ENCODE measurements around the gene COL23A1. TPM values are rescaled to one million over a fixed set of nuclear protein-coding genes. Genes with fewer than 3 reads are reported as not detected.

COL23A1 gene
- total and polyA plus RNA-seq, 5 donors from 2014 or later = not detected

- Mint-ChIP-seq H3K27me3 (peaks cover 7% of the 10 kb centered on the region), H3K4me3 (no peak overlapping the region), H3K9me3 (peaks cover 0 to 10% (median 2%) of the 10 kb centered on the region in 7 donors), H3K27ac (no peak overlapping the region), H3K4me1 (no peaks in the 10 kb centered on the region), H3K36me3 (no peaks in the 10 kb centered on the region)
- Histone ChIP-seq H3K36me3 (ENCODE audit: control insufficient read depth, insufficient read depth, low read length) (no peaks in the 10 kb centered on the region), H3K4me3 (ENCODE audit: low read depth, low read length) (no peak overlapping the region), H3K9me3 (ENCODE audit: control insufficient read depth in 2 of 2, low read length in 2 of 2) (no peaks in the 10 kb centered on the region), H3K27me3 (ENCODE audit: control insufficient read depth, insufficient read depth, low read length) (no peaks in the 10 kb centered on the region), H3K27ac (ENCODE audit: insufficient read depth, low read length, poor library complexity, severe bottlenecking) (no peak overlapping the region), H3K4me1 (ENCODE audit: control insufficient read depth, insufficient read depth, low read length, poor library complexity, severe bottlenecking) (no peaks in the 10 kb centered on the region)
- DNase-seq = no peak
- ATAC-seq (ENCODE audit: low read depth in 2 of 2) = no peak
Measured at GRCh38 chr5:178411083-178411482, 179.1 kb downstream of the COL23A1 start.

- Mint-ChIP-seq H3K4me1 (no peaks in the 10 kb centered on the region), H3K27ac (no peak overlapping the region)
- no peaks in the 10 kb centered on the region for H3K9me3 ChIP-seq (ENCODE audit: control insufficient read depth in 2 of 2, low read length in 2 of 2)
Measured at GRCh38 chr5:178407646-178408045, 182.5 kb downstream of the COL23A1 start.

GRCh38 chr5:178404987-178405386, 185.2 kb downstream of the COL23A1 start:
- ATAC-seq (ENCODE audit: low read depth in 2 of 2) = no peak
- no peak overlapping the region for H3K27ac ChIP-seq (ENCODE audit: insufficient read depth, low read length, poor library complexity, severe bottlenecking)
- H3K4me3 ChIP-seq (ENCODE audit: low read depth, low read length) = no peak overlapping the region
- H3K9me3 Mint-ChIP-seq = peaks cover 0 to 12% (median 5%) of the 10 kb centered on the region in 7 donors
- H3K4me1 ChIP-seq (ENCODE audit: control insufficient read depth, insufficient read depth, low read length, poor library complexity, severe bottlenecking) = no peaks in the 10 kb centered on the region
- H3K9me3 ChIP-seq (ENCODE audit: control insufficient read depth in 2 of 2, low read length in 2 of 2) = no peaks in the 10 kb centered on the region
- no peak for DNase-seq
- H3K4me3 Mint-ChIP-seq = no peak overlapping the region
- H3K27me3 Mint-ChIP-seq = peaks cover 10% of the 10 kb centered on the region
- H3K4me1 Mint-ChIP-seq = no peaks in the 10 kb centered on the region
- no peaks in the 10 kb centered on the region for H3K36me3 ChIP-seq (ENCODE audit: control insufficient read depth, insufficient read depth, low read length)
- H3K27me3 ChIP-seq (ENCODE audit: control insufficient read depth, insufficient read depth, low read length) = no peaks in the 10 kb centered on the region
- H3K27ac Mint-ChIP-seq = no peak overlapping the region
- no peaks in the 10 kb centered on the region for H3K36me3 Mint-ChIP-seq

More at GRCh38 chr5:178407646-178408045, 182.5 kb downstream of the COL23A1 start:
- Mint-ChIP-seq H3K9me3 (peaks cover 0 to 12% (median 5%) of the 10 kb centered on the region in 7 donors), H3K27me3 (peaks cover 11% of the 10 kb centered on the region), H3K4me3 (no peak overlapping the region), H3K36me3 (no peaks in the 10 kb centered on the region)
- H3K36me3 ChIP-seq (ENCODE audit: control insufficient read depth, insufficient read depth, low read length) = no peaks in the 10 kb centered on the region
- no peaks in the 10 kb centered on the region for H3K4me1 ChIP-seq (ENCODE audit: control insufficient read depth, insufficient read depth, low read length, poor library complexity, severe bottlenecking)
- no peak overlapping the region for H3K27ac ChIP-seq (ENCODE audit: insufficient read depth, low read length, poor library complexity, severe bottlenecking)
- DNase-seq (no peak), ATAC-seq (ENCODE audit: low read depth in 2 of 2) (no peak)
- no peaks in the 10 kb centered on the region for H3K27me3 ChIP-seq (ENCODE audit: control insufficient read depth, insufficient read depth, low read length)
- H3K4me3 ChIP-seq (ENCODE audit: low read depth, low read length) = no peak overlapping the region

GRCh38 chr5:178403956-178404600, 186.1 kb downstream of the COL23A1 start:
- H3K36me3 ChIP-seq (ENCODE audit: control insufficient read depth, insufficient read depth, low read length) = no peaks in the 10 kb centered on the region
- no peak for DNase-seq
- H3K4me3 Mint-ChIP-seq = no peak overlapping the region
- H3K4me1 ChIP-seq (ENCODE audit: control insufficient read depth, insufficient read depth, low read length, poor library complexity, severe bottlenecking) = no peaks in the 10 kb centered on the region
- H3K27me3 ChIP-seq (ENCODE audit: control insufficient read depth, insufficient read depth, low read length) = no peaks in the 10 kb centered on the region
- no peak overlapping the region for H3K27ac ChIP-seq (ENCODE audit: insufficient read depth, low read length, poor library complexity, severe bottlenecking)
- H3K27ac Mint-ChIP-seq = no peak overlapping the region
- no peaks in the 10 kb centered on the region for H3K36me3 Mint-ChIP-seq
- no peaks in the 10 kb centered on the region for H3K4me1 Mint-ChIP-seq
- no peak overlapping the region for H3K4me3 ChIP-seq (ENCODE audit: low read depth, low read length)
- no peaks in the 10 kb centered on the region for H3K9me3 ChIP-seq (ENCODE audit: control insufficient read depth in 2 of 2, low read length in 2 of 2)
- no peak for ATAC-seq (ENCODE audit: low read depth in 2 of 2)
- peaks cover 0 to 12% (median 5%) of the 10 kb centered on the region in 7 donors for H3K9me3 Mint-ChIP-seq
- peaks cover 7% of the 10 kb centered on the region for H3K27me3 Mint-ChIP-seq

- H3K36me3 ChIP-seq (ENCODE audit: control insufficient read depth, insufficient read depth, low read length) = no peaks in the 10 kb centered on the region
- H3K27ac ChIP-seq (ENCODE audit: insufficient read depth, low read length, poor library complexity, severe bottlenecking) = no peak overlapping the region
- Mint-ChIP-seq H3K4me1 (no peaks in the 10 kb centered on the region), H3K27ac (no peak overlapping the region), H3K27me3 (peaks cover 6% of the 10 kb centered on the region), H3K36me3 (no peaks in the 10 kb centered on the region), H3K9me3 (peaks cover 0 to 12% (median 5%) of the 10 kb centered on the region in 7 donors), H3K4me3 (no peak overlapping the region)
- no peaks in the 10 kb centered on the region for H3K27me3 ChIP-seq (ENCODE audit: control insufficient read depth, insufficient read depth, low read length)
- H3K4me3 ChIP-seq (ENCODE audit: low read depth, low read length) = no peak overlapping the region
- ATAC-seq (ENCODE audit: low read depth in 2 of 2) (no peak), DNase-seq (no peak)
- H3K9me3 ChIP-seq (ENCODE audit: control insufficient read depth in 2 of 2, low read length in 2 of 2) = no peaks in the 10 kb centered on the region
- H3K4me1 ChIP-seq (ENCODE audit: control insufficient read depth, insufficient read depth, low read length, poor library complexity, severe bottlenecking) = no peaks in the 10 kb centered on the region
Measured at GRCh38 chr5:178403351-178403750, 186.8 kb downstream of the COL23A1 start.

GRCh38 chr5:178399701-178400095, 190.5 kb downstream of the COL23A1 start:
- ATAC-seq (ENCODE audit: low read depth in 2 of 2) = no peak
- H3K27me3 ChIP-seq (ENCODE audit: control insufficient read depth, insufficient read depth, low read length) = no peaks in the 10 kb centered on the region
- no peaks in the 10 kb centered on the region for H3K9me3 ChIP-seq (ENCODE audit: control insufficient read depth in 2 of 2, low read length in 2 of 2)
- H3K4me3 ChIP-seq (ENCODE audit: low read depth, low read length) = no peak overlapping the region
- Mint-ChIP-seq H3K4me1 (no peaks in the 10 kb centered on the region), H3K27me3 (no peaks in the 10 kb centered on the region), H3K36me3 (no peaks in the 10 kb centered on the region), H3K4me3 (no peak overlapping the region), H3K9me3 (peaks cover 0 to 4% (median 0%) of the 10 kb centered on the region in 7 donors), H3K27ac (no peak overlapping the region)
- H3K27ac ChIP-seq (ENCODE audit: insufficient read depth, low read length, poor library complexity, severe bottlenecking) = no peak overlapping the region
- no peak for DNase-seq
- H3K36me3 ChIP-seq (ENCODE audit: control insufficient read depth, insufficient read depth, low read length) = no peaks in the 10 kb centered on the region
- H3K4me1 ChIP-seq (ENCODE audit: control insufficient read depth, insufficient read depth, low read length, poor library complexity, severe bottlenecking) = no peaks in the 10 kb centered on the region

- H3K27me3 Mint-ChIP-seq = no peaks in the 10 kb centered on the region
- peaks cover 0 to 2% (median 0%) of the 10 kb centered on the region in 7 donors for H3K9me3 Mint-ChIP-seq
- H3K36me3 Mint-ChIP-seq = no peaks in the 10 kb centered on the region
- no peak for ATAC-seq (ENCODE audit: low read depth in 2 of 2)
- Histone ChIP-seq H3K27ac (ENCODE audit: insufficient read depth, low read length, poor library complexity, severe bottlenecking) (no peak overlapping the region), H3K36me3 (ENCODE audit: control insufficient read depth, insufficient read depth, low read length) (no peaks in the 10 kb centered on the region), H3K9me3 (ENCODE audit: control insufficient read depth in 2 of 2, low read length in 2 of 2) (no peaks in the 10 kb centered on the region), H3K4me1 (ENCODE audit: control insufficient read depth, insufficient read depth, low read length, poor library complexity, severe bottlenecking) (no peaks in the 10 kb centered on the region), H3K27me3 (ENCODE audit: control insufficient read depth, insufficient read depth, low read length) (no peaks in the 10 kb centered on the region), H3K4me3 (ENCODE audit: low read depth, low read length) (no peak overlapping the region)
- H3K4me1 Mint-ChIP-seq = no peaks in the 10 kb centered on the region
- no peak overlapping the region for H3K27ac Mint-ChIP-seq
- no peak for DNase-seq
- no peak overlapping the region for H3K4me3 Mint-ChIP-seq
Measured at GRCh38 chr5:178398901-178399700, 191.1 kb downstream of the COL23A1 start.

Data from CD4-positive, CD25-positive, alpha-beta regulatory T cell (primary cell).